Transverse colon (tissue), 4 donors: ENCODE data around the gene SF3A1. TPM values are rescaled to one million over a fixed set of nuclear protein-coding genes. Genes with fewer than 3 reads are reported as not detected.

Experiments used
- DNase-seq: peaks from one replicate; pipeline ENCODE4 v3.0.0-alpha.2; 2019
- H3K27ac ChIP-seq, 4 donors: fragments of 200-600 bp; sonication (generic); 2 replicates each; pipeline ENCODE4 v1.5.1; 2016 to 2018; ENCODE audit warnings: inconsistent platforms in 4 of 4
- H3K27me3 ChIP-seq: fragments of 200-600 bp; sonication (generic); 2 replicates; pipeline ENCODE4 v1.5.1; 2017; ENCODE audit warnings: inconsistent platforms
- H3K36me3 ChIP-seq, 4 donors: fragments of 200-600 bp; sonication (generic); 2 replicates each; pipeline ENCODE4 v1.5.1; 2017 to 2019; ENCODE audit warnings: inconsistent platforms in 4 of 4
- H3K4me1 ChIP-seq, 4 donors: fragments of 200-600 bp; sonication (generic); 2 replicates each; pipeline ENCODE4 v1.5.1; 2017 to 2020; ENCODE audit warnings: inconsistent platforms in 4 of 4
- H3K4me3 ChIP-seq, 4 donors: fragments of 200-600 bp; sonication (generic); 1 replicate in 1 of 4; 2 replicates in 3 of 4; pipeline versions ENCODE4 v1.5.1 to v1.6.1; 2017 to 2019; ENCODE audit warnings: inconsistent platforms in 4 of 4
- H3K9me3 ChIP-seq, 2 donors: fragments of 200-600 bp; sonication (generic); 2 replicates each; pipeline ENCODE4 v1.5.1; 2017 to 2019; ENCODE audit warnings: inconsistent platforms in 2 of 2
- EP300 ChIP-seq: sonication (generic); formaldehyde crosslinking; IDR thresholded peaks from one replicate; pipeline ENCODE4 v1.6.1; 2017; ENCODE audit warnings: antibody characterized with exemption, low read depth
- POLR2A ChIP-seq: fragments of 450-650 bp; IDR thresholded peaks from one replicate; pipeline ENCODE4 v1.6.1; 2016; ENCODE audit warnings: antibody characterized with exemption, mild to moderate bottlenecking, moderate library complexity
- POLR2AphosphoS5 ChIP-seq, 3 donors: sonication (generic); formaldehyde crosslinking; IDR thresholded peaks; one replicate each; pipeline ENCODE4 v1.6.1; 2016; ENCODE audit warnings: antibody characterized with exemption in 3 of 3
- WGBS, 2 donors: methylation state at CpG; one replicate each; pipeline ENCODE4 v1.1.5; 2018; ENCODE audit warnings: low coverage in 1 of 2; 5-methylcytosine and 5-hydroxymethylcytosine counted together
- in situ Hi-C, 4 donors: fragments of 200-750 bp; cut with MboI; loops; one replicate each; pipeline versions ENCODE4 v1.15.0 to v1.15.1; 2017; ENCODE audit warnings: low sequenced_read_pairs in 3 of 4, low pct_ligation_motif_present in 1 of 4, low pct_unique_long_range_greater_than_20kb in 1 of 4
- intact Hi-C: fragments of 100-400 bp; cut with DNase I; formaldehyde crosslinking; loops from one replicate; pipeline ENCODE4 v1.15.1; 2023; ENCODE audit warnings: low total_unique reads
- total RNA-seq, 4 donors: library from RNA; depleted of rRNA; stranded (reverse); fragments of >200 nt; gene quantifications; one replicate each; pipeline ENCODE4 v1.1.0, GENCODE V29; 2016
- TF ChIP-seq, protein P1 (sequence below), 5 experiments: fragments of 200-600 bp in 3 of 5; fragments of 450-650 bp in 2 of 5; sonication (generic) in 3 of 5; IDR thresholded peaks; 1 replicate in 2 of 5; 2 replicates in 3 of 5; pipeline ENCODE4 v1.5.1; 2016 to 2017; ENCODE audit warnings: antibody characterized with exemption in 5 of 5, inconsistent platforms in 3 of 5, mild to moderate bottlenecking in 2 of 5, moderate library complexity in 1 of 5

The SF3A1 gene
- total RNA-seq, 4 donors from 2014 or later, result 73.2 to 664 (median 99.3) TPM

GRCh38 chr22:30287648-30288418 lies 68.9 kb downstream of the SF3A1 start:
- Histone ChIP-seq H3K36me3 (peaks cover 0 to 10% (median 3%) of the 10 kb centered on the region in 4 donors), H3K9me3 (no peaks in the 10 kb centered on the region), H3K27ac (peak overlapping the region; percentile 89 to 93 (median 90)), H3K27me3 (no peaks in the 10 kb centered on the region), H3K4me1 (peaks cover 27 to 41% (median 34%) of the 10 kb centered on the region in 4 donors), H3K4me3 (peak overlapping the region in 3 of 4 donors; percentile 76 to 81 (median 80))
- intact Hi-C loops, result loop anchor here (1.0 to 2.0 kb wide), 3 partner anchors 39 to 99 kb away; partner anchors contain the start of genes CCDC157, RNF215, SF3A1 and TBC1D10A
- DNase-seq, result peak; percentile 90
- in situ Hi-C loops, result loop anchor here in 2 of 4 donors (10.0 to 25.0 kb wide), 2 partner anchors 97 to 99 kb away; partner anchors contain the start of genes RNF215 (in 2 of the 2) and SEC14L2 (in 1 of the 2)
- 12% methylated on average over 5 of the region's 5 CpGs; no CpG with 5 or more reads in 1 of the 2 donors for WGBS, 2 donors
- TF ChIP-seq POLR2AphosphoS5 (IDR thresholded peaks at IDR 0.05) (peak; percentile 47 to 57 (median 49)), POLR2A (peak; percentile 15), EP300 (no peak)
- TF ChIP-seq, protein P1, sequence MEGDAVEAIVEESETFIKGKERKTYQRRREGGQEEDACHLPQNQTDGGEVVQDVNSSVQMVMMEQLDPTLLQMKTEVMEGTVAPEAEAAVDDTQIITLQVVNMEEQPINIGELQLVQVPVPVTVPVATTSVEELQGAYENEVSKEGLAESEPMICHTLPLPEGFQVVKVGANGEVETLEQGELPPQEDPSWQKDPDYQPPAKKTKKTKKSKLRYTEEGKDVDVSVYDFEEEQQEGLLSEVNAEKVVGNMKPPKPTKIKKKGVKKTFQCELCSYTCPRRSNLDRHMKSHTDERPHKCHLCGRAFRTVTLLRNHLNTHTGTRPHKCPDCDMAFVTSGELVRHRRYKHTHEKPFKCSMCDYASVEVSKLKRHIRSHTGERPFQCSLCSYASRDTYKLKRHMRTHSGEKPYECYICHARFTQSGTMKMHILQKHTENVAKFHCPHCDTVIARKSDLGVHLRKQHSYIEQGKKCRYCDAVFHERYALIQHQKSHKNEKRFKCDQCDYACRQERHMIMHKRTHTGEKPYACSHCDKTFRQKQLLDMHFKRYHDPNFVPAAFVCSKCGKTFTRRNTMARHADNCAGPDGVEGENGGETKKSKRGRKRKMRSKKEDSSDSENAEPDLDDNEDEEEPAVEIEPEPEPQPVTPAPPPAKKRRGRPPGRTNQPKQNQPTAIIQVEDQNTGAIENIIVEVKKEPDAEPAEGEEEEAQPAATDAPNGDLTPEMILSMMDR (IDR thresholded peaks at IDR 0.05), result peak; percentile 69 to 93 (median 72)

DNA sequence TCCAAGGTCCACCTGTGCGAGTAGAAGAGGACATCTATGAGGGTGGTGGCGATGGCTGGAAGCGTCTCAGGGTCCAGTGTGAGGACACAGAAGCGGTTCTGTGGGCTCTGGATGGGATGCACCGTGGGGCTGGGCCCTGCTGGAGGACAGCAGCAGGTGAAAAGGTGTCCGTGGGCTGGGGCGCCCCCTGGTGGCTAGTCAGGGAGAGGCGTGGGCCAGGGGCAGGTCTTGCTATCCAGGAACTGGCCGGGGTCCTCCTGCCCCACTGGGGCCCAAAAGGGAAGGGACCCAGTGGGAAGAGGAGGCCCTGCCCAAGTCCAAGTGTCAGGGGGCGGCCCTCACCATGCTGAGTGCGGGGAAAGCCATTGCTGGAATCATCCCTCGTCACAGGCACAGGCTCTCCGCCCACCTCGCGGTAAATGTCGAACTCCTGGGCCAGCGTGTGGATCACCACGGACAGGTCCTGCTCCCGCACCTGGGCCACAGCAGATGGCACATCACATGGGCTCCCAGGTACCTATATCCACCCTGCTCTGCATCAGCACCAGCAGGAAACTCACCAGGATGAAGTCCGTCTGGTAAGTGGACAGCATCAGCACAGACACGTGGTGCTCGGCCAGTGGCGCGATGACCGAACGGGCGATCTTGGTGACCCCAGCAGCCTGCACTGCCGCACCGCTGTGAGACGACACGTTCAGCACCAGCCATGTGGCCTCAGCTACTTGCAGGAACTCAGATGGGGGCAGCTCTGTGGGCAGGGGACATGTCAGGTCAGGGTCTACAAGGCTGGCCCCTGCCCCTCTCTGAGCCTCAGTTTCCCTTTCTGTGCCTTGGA lies 69.7 kb downstream of the SF3A1 start:
- Histone ChIP-seq H3K9me3 (no peaks in the 10 kb centered on the region), H3K27ac (no peak overlapping the region), H3K27me3 (no peaks in the 10 kb centered on the region), H3K4me3 (no peak overlapping the region), H3K4me1 (peaks cover 27 to 41% (median 34%) of the 10 kb centered on the region in 4 donors), H3K36me3 (peaks cover 0 to 2% (median 0%) of the 10 kb centered on the region in 4 donors)
- in situ Hi-C loops, result loop anchor here in 2 of 4 donors (10.0 to 25.0 kb wide), 2 partner anchors 98 to 100 kb away; partner anchors contain the start of genes RNF215 (in 2 of the 2) and SEC14L2 (in 1 of the 2)
- TF ChIP-seq POLR2AphosphoS5 (IDR thresholded peaks at IDR 0.05), result no peak
- TF ChIP-seq, protein P1 (IDR thresholded peaks at IDR 0.05), result peak; percentile 87 to 97 (median 95)
- intact Hi-C loops, result no loop called here
- DNase-seq, result peak; percentile 87
- WGBS, 2 donors, result 47% methylated on average over 31 of the region's 31 CpGs; no CpG with 5 or more reads in 1 of the 2 donors

- intact Hi-C loops, result no loop called here
- TF ChIP-seq POLR2AphosphoS5 (IDR thresholded peaks at IDR 0.05) (no peak), POLR2A (no peak), EP300 (no peak)
- TF ChIP-seq, protein P1 (IDR thresholded peaks at IDR 0.05), result no peak
- Histone ChIP-seq H3K27me3 (no peaks in the 10 kb centered on the region), H3K27ac (no peak overlapping the region), H3K4me1 (peaks cover 24 to 36% (median 29%) of the 10 kb centered on the region in 4 donors), H3K36me3 (no peaks in the 10 kb centered on the region), H3K4me3 (no peak overlapping the region), H3K9me3 (no peaks in the 10 kb centered on the region)
- in situ Hi-C loops, result loop anchor here in 2 of 4 donors (10.0 to 25.0 kb wide), 2 partner anchors 98 to 101 kb away; partner anchors contain the start of genes RNF215 (in 2 of the 2) and SEC14L2 (in 1 of the 2)
- WGBS, 2 donors, result 67 to 89% methylated on average over 1 to 5 of the region's 5 CpGs
- DNase-seq, result no peak
Observed at GRCh38 chr22:30286331-30286730, 70.4 kb downstream of the SF3A1 start.
